Lower leg skin (tissue), 3 donors: Measurements from ENCODE around the gene F8.

Source experiments
- POLR2A ChIP-seq, 2 donors: fragments of 450-650 bp; IDR thresholded peaks; one replicate each; pipeline ENCODE4 v1.6.1; 2016 to 2017; ENCODE audit warnings: antibody characterized with exemption in 2 of 2, mild to moderate bottlenecking in 1 of 2, moderate library complexity in 1 of 2
- TF ChIP-seq, protein P1 (sequence below), 3 donors: fragments of 450-650 bp; IDR thresholded peaks; one replicate each; pipeline ENCODE4 v1.5.1; 2016; ENCODE audit warnings: antibody characterized with exemption in 3 of 3, mild to moderate bottlenecking in 3 of 3, moderate library complexity in 2 of 3

DNA sequence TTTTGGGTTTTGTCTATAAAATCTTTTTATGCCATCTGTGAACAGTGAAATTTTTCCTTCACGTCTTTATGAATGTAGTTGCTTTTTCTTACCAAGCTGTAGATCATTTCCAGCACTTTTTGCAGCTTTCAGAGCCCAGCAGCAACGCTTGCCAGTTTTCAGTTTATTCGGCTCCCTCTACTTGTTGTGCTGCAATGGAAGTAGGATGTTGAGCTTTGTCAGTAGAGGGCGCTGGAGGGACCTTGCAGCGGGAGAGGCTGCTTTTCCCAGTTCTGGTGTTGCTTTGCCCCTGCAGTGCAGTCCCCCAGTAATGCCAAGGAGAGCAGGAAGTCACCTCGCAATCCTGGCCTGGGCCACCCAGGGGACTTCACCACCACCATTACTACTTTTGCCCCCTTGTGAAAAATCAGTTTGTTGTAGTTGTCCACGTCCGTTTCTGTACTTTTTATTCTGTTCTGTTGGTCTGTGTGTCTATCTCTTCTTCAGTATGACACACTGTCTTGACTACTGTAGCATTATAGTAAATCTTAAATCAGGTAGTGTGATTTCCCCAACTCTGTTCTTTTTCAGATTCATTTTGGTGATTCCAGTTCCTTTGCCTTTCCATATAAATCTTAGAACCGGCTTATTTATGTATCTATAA, 26.6 kb upstream of the F8 start:
- no peak for TF ChIP-seq POLR2A (IDR thresholded peaks at IDR 0.05)
- TF ChIP-seq, protein P1, sequence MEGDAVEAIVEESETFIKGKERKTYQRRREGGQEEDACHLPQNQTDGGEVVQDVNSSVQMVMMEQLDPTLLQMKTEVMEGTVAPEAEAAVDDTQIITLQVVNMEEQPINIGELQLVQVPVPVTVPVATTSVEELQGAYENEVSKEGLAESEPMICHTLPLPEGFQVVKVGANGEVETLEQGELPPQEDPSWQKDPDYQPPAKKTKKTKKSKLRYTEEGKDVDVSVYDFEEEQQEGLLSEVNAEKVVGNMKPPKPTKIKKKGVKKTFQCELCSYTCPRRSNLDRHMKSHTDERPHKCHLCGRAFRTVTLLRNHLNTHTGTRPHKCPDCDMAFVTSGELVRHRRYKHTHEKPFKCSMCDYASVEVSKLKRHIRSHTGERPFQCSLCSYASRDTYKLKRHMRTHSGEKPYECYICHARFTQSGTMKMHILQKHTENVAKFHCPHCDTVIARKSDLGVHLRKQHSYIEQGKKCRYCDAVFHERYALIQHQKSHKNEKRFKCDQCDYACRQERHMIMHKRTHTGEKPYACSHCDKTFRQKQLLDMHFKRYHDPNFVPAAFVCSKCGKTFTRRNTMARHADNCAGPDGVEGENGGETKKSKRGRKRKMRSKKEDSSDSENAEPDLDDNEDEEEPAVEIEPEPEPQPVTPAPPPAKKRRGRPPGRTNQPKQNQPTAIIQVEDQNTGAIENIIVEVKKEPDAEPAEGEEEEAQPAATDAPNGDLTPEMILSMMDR (IDR thresholded peaks at IDR 0.05) = no peak
